Posterior cingulate gyrus (tissue), 11 donors: ENCODE data around the gene DNAH6.
"Not testable (repeated sequence)": the region's sequence is repeated elsewhere in the genome, so short reads cannot be mapped to it uniquely, and the experiment has no call there.

Experiments
- DNase-seq, 10 donors: peaks; one replicate each; pipeline versions ENCODE4 v3.0.0 to v3.0.0-alpha.2; 2020 to 2021; ENCODE audit warnings: mixed read lengths in 3 of 10
- intact Hi-C: fragments of 100-400 bp; cut with DNase I; formaldehyde crosslinking; loops from one replicate; pipeline ENCODE4 v1.15.1; 2023

Gene DNAH6

DNA sequence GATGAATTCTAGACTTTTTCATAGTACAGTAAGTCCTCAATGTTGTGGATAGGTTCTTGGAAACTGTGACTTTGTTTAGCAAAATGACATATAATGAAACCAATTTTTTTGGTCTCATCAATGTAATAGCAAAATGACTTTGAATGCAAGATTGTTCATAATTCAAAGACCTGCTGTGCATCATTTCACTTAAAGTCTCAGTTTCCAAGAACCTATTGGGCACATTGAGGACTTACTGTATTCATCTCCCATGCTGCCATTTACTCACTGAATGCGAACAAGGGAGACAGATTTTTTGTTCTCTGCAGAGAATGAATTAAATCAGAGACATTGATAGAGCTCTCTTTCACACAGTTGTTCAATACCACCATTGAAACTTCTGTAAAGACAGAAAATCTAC is 211.0 kb downstream of the DNAH6 start:
- intact Hi-C loops: no loop called here
- DNase-seq: no peak

DNA sequence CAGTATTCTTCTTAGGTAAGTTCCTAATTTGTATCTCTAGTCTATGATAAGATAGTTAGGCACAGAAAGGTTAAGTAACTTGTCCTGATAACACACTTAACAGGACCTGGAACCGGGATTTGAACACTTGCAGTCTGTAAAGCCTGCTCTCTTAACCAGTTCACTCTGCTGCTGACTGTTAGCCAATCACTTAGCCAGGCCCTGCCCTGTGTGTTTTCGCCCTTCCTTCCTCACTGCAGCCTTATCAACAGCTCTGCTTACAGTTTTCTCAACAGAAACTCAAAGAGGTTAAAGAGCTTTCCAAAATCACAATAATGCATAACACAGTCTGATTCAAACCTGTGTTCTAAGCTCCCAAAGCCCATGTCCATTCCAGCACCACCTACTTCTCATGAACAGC is 212.9 kb downstream of the DNAH6 start:
- intact Hi-C loops: no loop called here
- DNase-seq: no peak

DNA sequence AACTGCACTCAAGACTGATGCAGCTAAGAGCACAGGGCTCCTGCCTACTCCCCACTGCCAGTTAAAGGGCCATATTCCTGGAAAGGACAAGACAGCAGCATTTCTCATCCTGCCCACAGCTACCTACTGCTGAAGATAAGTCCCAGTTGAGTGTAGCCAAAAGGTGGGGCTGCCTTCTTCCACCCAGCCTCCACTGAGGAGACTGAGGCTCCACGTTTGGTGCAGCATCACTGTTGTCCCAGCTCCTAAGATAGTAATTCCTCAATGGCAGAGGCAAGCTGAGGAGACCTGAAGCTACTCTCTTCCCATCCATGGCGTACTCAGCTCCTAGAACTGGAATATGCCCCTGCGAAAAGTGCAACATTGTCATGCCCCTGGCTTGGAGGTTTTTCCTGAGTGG is 214.9 kb downstream of the DNAH6 start:
- intact Hi-C loops: no loop called here
- no peak for DNase-seq

- intact Hi-C loops: no loop called here
- DNase-seq: no peak
Observed at GRCh38 chr2:84732897-84733778, 216.8 kb downstream of the DNAH6 start.

DNA sequence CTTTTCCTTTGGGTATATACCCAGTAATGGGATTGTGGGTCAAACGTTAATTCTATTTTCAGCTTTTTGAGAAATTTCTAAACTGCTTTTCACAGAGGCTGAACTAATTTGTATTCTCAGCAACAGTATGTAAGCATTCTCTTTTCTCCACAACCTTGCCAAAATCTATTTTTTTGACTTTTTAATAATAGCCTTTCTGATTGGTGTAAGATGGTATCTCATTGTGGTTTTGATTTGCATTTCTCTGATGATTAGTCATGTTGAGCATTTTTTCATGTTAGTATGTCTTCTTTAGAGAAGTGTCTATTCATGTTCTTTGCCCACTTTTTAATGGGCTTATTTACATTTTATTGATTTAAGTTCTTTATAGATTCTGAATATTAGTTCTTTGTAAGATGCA is 219.1 kb downstream of the DNAH6 start:
- no peak for DNase-seq
- intact Hi-C loops: no loop called here

- DNase-seq: no peak
- intact Hi-C loops: no loop called here
Observed at GRCh38 chr2:84741182-84741822, 225.0 kb downstream of the DNAH6 start.

DNA sequence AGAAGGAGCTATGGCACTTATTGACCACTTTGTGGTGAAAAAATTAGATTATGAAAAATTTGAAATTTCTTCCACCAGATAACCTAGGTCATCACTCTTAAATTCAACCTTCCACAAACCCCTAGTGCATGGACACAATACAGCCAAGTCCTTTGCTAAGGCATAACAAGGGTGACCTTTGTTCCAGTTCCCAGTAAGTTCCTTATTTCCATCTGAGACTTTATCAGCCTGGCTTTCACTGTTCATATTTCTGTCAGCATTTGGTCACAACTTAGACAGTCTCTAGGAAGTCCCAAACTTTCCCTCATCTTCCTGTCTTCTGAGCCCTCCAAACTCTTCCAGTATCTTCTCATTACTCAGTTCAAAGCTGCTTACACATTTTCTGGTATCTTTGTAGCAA is 232.0 kb downstream of the DNAH6 start:
- intact Hi-C loops: no loop called here
- DNase-seq: no peak

GRCh38 chr2:84749442-84749841 is 233.1 kb downstream of the DNAH6 start:
- no peak for DNase-seq

DNA sequence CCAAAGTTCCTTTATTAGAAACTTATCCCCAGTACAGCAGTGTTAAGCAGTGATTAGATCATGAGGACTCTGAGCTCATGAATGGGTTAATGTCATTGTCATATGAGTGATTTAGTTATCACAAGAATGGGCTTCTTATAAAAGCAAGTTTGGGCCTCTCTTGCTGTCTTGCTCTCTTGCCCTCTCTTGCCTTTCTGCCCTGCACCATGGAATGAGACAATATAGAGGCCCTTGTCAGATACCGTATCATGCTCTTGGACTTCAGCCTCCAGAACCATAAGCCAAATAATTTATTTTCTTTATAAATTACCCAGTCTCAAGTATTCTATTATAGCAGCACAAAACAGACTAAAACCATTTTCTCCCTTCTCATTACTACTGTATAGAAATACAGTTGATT is 238.8 kb downstream of the DNAH6 start:
- intact Hi-C loops: no loop called here
- DNase-seq: no peak

More at GRCh38 chr2:84749442-84749841, 233.1 kb downstream of the DNAH6 start:
- intact Hi-C loops: no loop called here

DNA sequence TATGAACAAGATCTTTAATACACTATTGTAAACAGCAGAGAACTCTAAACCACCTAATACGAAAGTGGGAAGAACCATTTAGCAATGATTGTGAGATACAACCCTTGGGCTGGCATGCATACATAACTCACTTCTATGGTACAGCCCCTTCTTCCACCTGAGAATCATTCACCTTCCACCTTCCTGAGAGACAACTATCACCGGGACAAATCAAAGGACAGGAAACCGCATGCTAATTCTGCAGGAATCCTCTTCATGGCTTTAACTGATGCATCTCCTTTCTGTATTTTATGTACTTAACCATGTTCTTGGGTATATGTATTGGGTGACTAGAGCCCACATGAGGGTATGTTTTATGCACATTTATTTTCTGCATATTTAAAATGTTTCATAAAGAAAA is 241.3 kb downstream of the DNAH6 start:
- intact Hi-C loops: no loop called here

GRCh38 chr2:84766791-84767190 is 250.5 kb downstream of the DNAH6 start:
- no peak for DNase-seq
- intact Hi-C loops: no loop called here

More for the DNA sequence above, 241.3 kb downstream of the DNAH6 start:
- no peak for DNase-seq

- intact Hi-C loops: no loop called here
Observed at GRCh38 chr2:84768840-84769239, 252.5 kb downstream of the DNAH6 start.

GRCh38 chr2:84770280-84770679 is 254.0 kb downstream of the DNAH6 start:
- DNase-seq: no peak
- intact Hi-C loops: no loop called here

More at GRCh38 chr2:84768840-84769239, 252.5 kb downstream of the DNAH6 start:
- DNase-seq: no peak

- no peak for DNase-seq
- intact Hi-C loops: no loop called here
Observed at GRCh38 chr2:84771251-84771650, 255.0 kb downstream of the DNAH6 start.

DNA sequence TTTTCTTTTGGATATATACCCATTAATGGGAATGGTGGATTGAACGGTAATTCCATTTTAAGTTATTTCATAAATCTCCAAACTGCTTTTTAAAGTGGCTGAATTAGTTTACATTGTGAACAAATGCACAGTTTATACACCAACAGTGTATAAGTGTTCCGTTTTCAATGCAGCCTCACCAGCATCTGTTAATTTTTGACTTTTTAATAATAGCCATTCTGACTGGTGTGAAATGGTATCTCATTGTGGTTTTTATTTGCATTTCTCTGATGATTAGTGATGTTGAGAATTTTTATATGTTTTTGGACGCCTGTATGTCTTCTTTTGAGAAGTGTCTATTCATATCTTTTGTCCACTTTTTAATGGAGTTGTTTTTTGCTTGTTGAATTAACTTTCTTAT is 257.3 kb downstream of the DNAH6 start:
- intact Hi-C loops, DNase-seq: not testable (repeated sequence)

- intact Hi-C loops: no loop called here
- no peak for DNase-seq
Observed at GRCh38 chr2:84776011-84776410, 259.7 kb downstream of the DNAH6 start.

DNA sequence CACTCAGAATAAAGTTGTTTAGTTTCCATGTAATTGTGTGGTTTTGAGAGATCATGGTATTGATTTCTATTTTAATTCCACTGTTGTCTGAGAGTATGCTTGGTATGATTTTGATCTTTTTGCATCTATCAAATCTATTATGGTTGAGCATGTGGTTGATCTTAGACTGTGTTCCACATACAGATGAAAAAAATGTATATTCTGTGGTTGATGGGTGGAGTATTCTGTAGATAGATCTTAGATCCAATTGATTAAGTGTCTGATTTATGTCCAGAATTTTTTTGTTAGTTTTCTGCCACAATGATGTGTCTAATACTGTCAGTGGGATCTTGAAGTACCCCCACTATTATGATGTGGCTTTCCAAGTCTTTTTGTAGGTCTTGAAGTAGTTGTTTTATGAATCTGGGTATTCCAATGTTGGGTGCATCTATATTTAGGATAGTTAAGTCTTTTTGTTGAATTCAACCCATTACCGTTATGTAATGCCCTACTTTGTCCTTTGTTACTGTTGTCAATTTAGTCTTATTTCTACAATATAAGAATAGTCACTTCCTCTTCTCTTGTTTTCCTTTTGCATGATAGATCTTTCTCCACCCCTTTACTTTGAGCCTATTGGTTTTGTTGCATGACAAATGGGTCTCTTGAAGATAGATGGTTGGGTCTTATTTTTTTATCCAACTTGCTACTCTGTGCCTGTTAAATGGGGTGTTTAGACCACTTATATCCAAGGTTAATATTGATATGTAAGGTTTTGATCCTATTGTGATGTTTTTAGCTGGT is 262.8 kb downstream of the DNAH6 start:
- DNase-seq: no peak
- intact Hi-C loops: no loop called here

DNA sequence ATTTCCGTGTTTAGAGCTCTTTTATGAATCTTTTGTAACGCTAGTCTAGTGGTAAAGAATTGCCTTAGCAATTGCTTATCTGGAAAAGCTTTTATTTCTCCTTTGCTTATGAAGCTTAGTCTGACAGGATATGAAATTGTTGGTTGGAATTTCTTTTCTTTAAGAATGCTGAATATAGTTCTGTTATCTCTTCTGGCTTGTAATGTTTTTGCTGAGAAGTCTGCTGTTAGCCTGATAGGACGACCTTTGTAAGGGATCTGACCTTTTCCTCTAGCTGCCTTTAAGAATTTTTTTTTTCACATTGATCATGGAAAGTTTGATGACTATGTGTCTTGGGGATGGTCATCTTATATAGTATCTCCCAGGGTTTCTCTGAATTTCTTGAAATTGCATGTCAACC is 263.5 kb downstream of the DNAH6 start:
- no peak for DNase-seq
- intact Hi-C loops: no loop called here

GRCh38 chr2:84781942-84782716 is 265.8 kb downstream of the DNAH6 start:
- peak in 1 of 10 donors; percentile 45 for DNase-seq
- intact Hi-C loops: no loop called here

DNA sequence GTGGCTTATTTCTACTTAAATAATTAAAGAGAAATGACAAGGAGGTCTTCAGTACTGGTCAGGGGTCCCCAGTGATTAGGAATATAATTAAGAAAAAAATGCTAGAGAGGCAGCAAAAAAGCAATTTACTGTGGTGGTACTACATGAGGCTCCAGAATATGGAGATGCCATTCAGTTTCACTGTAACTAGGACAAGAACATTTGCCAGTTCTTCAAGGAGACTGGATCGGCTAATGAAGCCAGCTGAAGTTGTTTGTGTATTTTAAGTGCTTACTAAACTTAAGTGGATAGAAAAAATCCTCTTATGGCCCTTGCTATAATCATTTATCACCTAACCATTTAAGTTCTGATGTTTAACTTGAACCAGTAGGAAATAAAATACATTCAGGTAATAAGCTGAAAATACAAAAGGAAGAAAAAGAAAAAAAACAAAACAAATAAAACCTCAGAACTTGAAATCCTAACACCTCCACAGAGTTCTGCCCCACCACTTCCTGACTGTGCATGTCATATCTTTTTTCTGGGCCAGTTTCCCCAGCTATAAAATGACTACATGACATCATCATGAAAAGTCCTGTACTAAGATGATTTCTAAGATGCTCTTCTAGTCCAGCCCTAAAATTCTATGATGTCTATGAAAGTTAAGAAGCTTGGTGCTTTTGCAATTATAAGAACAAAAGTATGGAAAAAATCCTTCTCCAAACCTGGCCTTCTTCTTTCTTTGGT is 266.6 kb downstream of the DNAH6 start:
- intact Hi-C loops: no loop called here
- no peak for DNase-seq
